ENCODE results near the gene TSPAN11.

TSPAN11 gene

GRCh38 chr12:30900351-30900750 lies 26.2 kb upstream of the TSPAN11 start:
- Histone ChIP-seq H3K4me1 (ENCODE audit: control extremely low read depth in 1 of 4, control insufficient read depth in 4 of 4, insufficient read depth in 4 of 4, low read length in 3 of 4) (no peaks in the 10 kb centered on the region), H3K4me3 (ENCODE audit: control insufficient read depth in 1 of 7, extremely low read depth in 1 of 7, insufficient read depth in 4 of 7, low read depth in 2 of 7, low read length in 6 of 7) (no peak overlapping the region), H3K27me3 (replicated peaks in 2 of 5; ENCODE audit: control insufficient read depth in 4 of 5, insufficient read depth in 5 of 5, low read length in 4 of 5) (no peaks in the 10 kb centered on the region), H3K9me3 (ENCODE audit: control extremely low read depth in 1 of 5, control insufficient read depth in 4 of 5, insufficient read depth in 2 of 5, low read depth in 1 of 5, low read length in 4 of 5) (no peaks in the 10 kb centered on the region), H3K36me3 (ENCODE audit: control insufficient read depth in 4 of 4, insufficient read depth in 4 of 4, low read length in 3 of 4) (no peaks in the 10 kb centered on the region), H3K27ac (ENCODE audit: insufficient read depth in 1 of 2, low read depth in 1 of 2, low read length in 2 of 2, poor library complexity in 1 of 2, severe bottlenecking in 2 of 2) (no peak overlapping the region)
- POLR2A ChIA-PET = no interaction called here
- CTCF ChIA-PET = interaction anchor here (1.2 kb wide), 1 partner anchor 67 kb away, joined by 3 read pairs; no protein-coding TSS in a partner anchor
- DNase-seq = no peak
- 100% methylated on average over 1 of the region's 1 CpG for WGBS (ENCODE audit: insufficient coverage)

GRCh38 chr12:30902001-30902400 lies 24.5 kb upstream of the TSPAN11 start:
- Histone ChIP-seq H3K9me3 (ENCODE audit: control extremely low read depth in 1 of 5, control insufficient read depth in 4 of 5, insufficient read depth in 2 of 5, low read depth in 1 of 5, low read length in 4 of 5) (no peaks in the 10 kb centered on the region), H3K27ac (ENCODE audit: insufficient read depth in 1 of 2, low read depth in 1 of 2, low read length in 2 of 2, poor library complexity in 1 of 2, severe bottlenecking in 2 of 2) (no peak overlapping the region), H3K27me3 (replicated peaks in 2 of 5; ENCODE audit: control insufficient read depth in 4 of 5, insufficient read depth in 5 of 5, low read length in 4 of 5) (no peaks in the 10 kb centered on the region), H3K4me3 (ENCODE audit: control insufficient read depth in 1 of 7, extremely low read depth in 1 of 7, insufficient read depth in 4 of 7, low read depth in 2 of 7, low read length in 6 of 7) (no peak overlapping the region), H3K4me1 (ENCODE audit: control extremely low read depth in 1 of 4, control insufficient read depth in 4 of 4, insufficient read depth in 4 of 4, low read length in 3 of 4) (no peaks in the 10 kb centered on the region), H3K36me3 (ENCODE audit: control insufficient read depth in 4 of 4, insufficient read depth in 4 of 4, low read length in 3 of 4) (no peaks in the 10 kb centered on the region)
- CTCF ChIA-PET = no interaction called here
- DNase-seq = no peak
- POLR2A ChIA-PET = no interaction called here
- 100% methylated on average over 1 of the region's 3 CpGs for WGBS (ENCODE audit: insufficient coverage)

- no peak overlapping the region for H3K4me3 ChIP-seq (ENCODE audit: control insufficient read depth in 1 of 7, extremely low read depth in 1 of 7, insufficient read depth in 4 of 7, low read depth in 2 of 7, low read length in 6 of 7)
- CTCF ChIA-PET = no interaction called here
Measured at GRCh38 chr12:30902596-30902995, 24.0 kb upstream of the TSPAN11 start.

GRCh38 chr12:30905463-30906009 lies 21.0 kb upstream of the TSPAN11 start:
- Histone ChIP-seq H3K9me3 (ENCODE audit: control extremely low read depth in 1 of 5, control insufficient read depth in 4 of 5, insufficient read depth in 2 of 5, low read depth in 1 of 5, low read length in 4 of 5) (peaks cover 0 to 3% (median 0%) of the 10 kb centered on the region in 5 experiments), H3K4me1 (ENCODE audit: control extremely low read depth in 1 of 4, control insufficient read depth in 4 of 4, insufficient read depth in 4 of 4, low read length in 3 of 4) (no peaks in the 10 kb centered on the region), H3K27ac (ENCODE audit: insufficient read depth in 1 of 2, low read depth in 1 of 2, low read length in 2 of 2, poor library complexity in 1 of 2, severe bottlenecking in 2 of 2) (no peak overlapping the region), H3K36me3 (ENCODE audit: control insufficient read depth in 4 of 4, insufficient read depth in 4 of 4, low read length in 3 of 4) (no peaks in the 10 kb centered on the region), H3K4me3 (ENCODE audit: control insufficient read depth in 1 of 7, extremely low read depth in 1 of 7, insufficient read depth in 4 of 7, low read depth in 2 of 7, low read length in 6 of 7) (no peak overlapping the region), H3K27me3 (replicated peaks in 2 of 5; ENCODE audit: control insufficient read depth in 4 of 5, insufficient read depth in 5 of 5, low read length in 4 of 5) (no peaks in the 10 kb centered on the region)
- ChIA-PET POLR2A (no interaction called here), CTCF (no interaction called here)
- DNase-seq = no peak
- WGBS (ENCODE audit: insufficient coverage) = 96% methylated on average over 6 of the region's 6 CpGs

More at GRCh38 chr12:30902596-30902995, 24.0 kb upstream of the TSPAN11 start:
- Histone ChIP-seq H3K4me1 (ENCODE audit: control extremely low read depth in 1 of 4, control insufficient read depth in 4 of 4, insufficient read depth in 4 of 4, low read length in 3 of 4) (no peaks in the 10 kb centered on the region), H3K36me3 (ENCODE audit: control insufficient read depth in 4 of 4, insufficient read depth in 4 of 4, low read length in 3 of 4) (no peaks in the 10 kb centered on the region), H3K27ac (ENCODE audit: insufficient read depth in 1 of 2, low read depth in 1 of 2, low read length in 2 of 2, poor library complexity in 1 of 2, severe bottlenecking in 2 of 2) (no peak overlapping the region), H3K9me3 (ENCODE audit: control extremely low read depth in 1 of 5, control insufficient read depth in 4 of 5, insufficient read depth in 2 of 5, low read depth in 1 of 5, low read length in 4 of 5) (no peaks in the 10 kb centered on the region), H3K27me3 (replicated peaks in 2 of 5; ENCODE audit: control insufficient read depth in 4 of 5, insufficient read depth in 5 of 5, low read length in 4 of 5) (no peaks in the 10 kb centered on the region)
- no CpG with 5 or more reads among the region's 4 CpGs for WGBS (ENCODE audit: insufficient coverage)
- POLR2A ChIA-PET = interaction anchor here (0.6 kb wide), 1 partner anchor 15 kb away, joined by 3 read pairs; no protein-coding TSS in a partner anchor
- DNase-seq = no peak

GRCh38 chr12:30908076-30908721 lies 18.3 kb upstream of the TSPAN11 start:
- Histone ChIP-seq H3K4me1 (ENCODE audit: control extremely low read depth in 1 of 4, control insufficient read depth in 4 of 4, insufficient read depth in 4 of 4, low read length in 3 of 4) (no peaks in the 10 kb centered on the region), H3K27me3 (replicated peaks in 2 of 5; ENCODE audit: control insufficient read depth in 4 of 5, insufficient read depth in 5 of 5, low read length in 4 of 5) (no peaks in the 10 kb centered on the region), H3K4me3 (ENCODE audit: control insufficient read depth in 1 of 7, extremely low read depth in 1 of 7, insufficient read depth in 4 of 7, low read depth in 2 of 7, low read length in 6 of 7) (no peak overlapping the region), H3K27ac (ENCODE audit: insufficient read depth in 1 of 2, low read depth in 1 of 2, low read length in 2 of 2, poor library complexity in 1 of 2, severe bottlenecking in 2 of 2) (no peak overlapping the region), H3K36me3 (ENCODE audit: control insufficient read depth in 4 of 4, insufficient read depth in 4 of 4, low read length in 3 of 4) (no peaks in the 10 kb centered on the region), H3K9me3 (ENCODE audit: control extremely low read depth in 1 of 5, control insufficient read depth in 4 of 5, insufficient read depth in 2 of 5, low read depth in 1 of 5, low read length in 4 of 5) (peaks cover 0 to 3% (median 0%) of the 10 kb centered on the region in 5 experiments)
- DNase-seq = no peak
- ChIA-PET CTCF (no interaction called here), POLR2A (no interaction called here)
- no CpG with 5 or more reads among the region's 4 CpGs for WGBS (ENCODE audit: insufficient coverage)

GRCh38 chr12:30908722-30909348 lies 17.7 kb upstream of the TSPAN11 start:
- WGBS (ENCODE audit: insufficient coverage) = 93% methylated on average over 2 of the region's 3 CpGs
- Histone ChIP-seq H3K27ac (ENCODE audit: insufficient read depth in 1 of 2, low read depth in 1 of 2, low read length in 2 of 2, poor library complexity in 1 of 2, severe bottlenecking in 2 of 2) (no peak overlapping the region), H3K9me3 (ENCODE audit: control extremely low read depth in 1 of 5, control insufficient read depth in 4 of 5, insufficient read depth in 2 of 5, low read depth in 1 of 5, low read length in 4 of 5) (peaks cover 0 to 3% (median 0%) of the 10 kb centered on the region in 5 experiments), H3K27me3 (replicated peaks in 2 of 5; ENCODE audit: control insufficient read depth in 4 of 5, insufficient read depth in 5 of 5, low read length in 4 of 5) (no peaks in the 10 kb centered on the region), H3K36me3 (ENCODE audit: control insufficient read depth in 4 of 4, insufficient read depth in 4 of 4, low read length in 3 of 4) (no peaks in the 10 kb centered on the region), H3K4me1 (ENCODE audit: control extremely low read depth in 1 of 4, control insufficient read depth in 4 of 4, insufficient read depth in 4 of 4, low read length in 3 of 4) (no peaks in the 10 kb centered on the region), H3K4me3 (ENCODE audit: control insufficient read depth in 1 of 7, extremely low read depth in 1 of 7, insufficient read depth in 4 of 7, low read depth in 2 of 7, low read length in 6 of 7) (no peak overlapping the region)
- CTCF ChIA-PET = no interaction called here
- DNase-seq = no peak
- POLR2A ChIA-PET = no interaction called here

GRCh38 chr12:30909349-30910037 lies 17.1 kb upstream of the TSPAN11 start:
- POLR2A ChIA-PET = no interaction called here
- no peak overlapping the region for H3K4me3 ChIP-seq (ENCODE audit: control insufficient read depth in 1 of 7, extremely low read depth in 1 of 7, insufficient read depth in 4 of 7, low read depth in 2 of 7, low read length in 6 of 7)
- H3K27me3 ChIP-seq (replicated peaks in 2 of 5; ENCODE audit: control insufficient read depth in 4 of 5, insufficient read depth in 5 of 5, low read length in 4 of 5) = no peaks in the 10 kb centered on the region
- WGBS (ENCODE audit: insufficient coverage) = 94% methylated on average over 4 of the region's 5 CpGs
- H3K36me3 ChIP-seq (ENCODE audit: control insufficient read depth in 4 of 4, insufficient read depth in 4 of 4, low read length in 3 of 4) = no peaks in the 10 kb centered on the region
- H3K4me1 ChIP-seq (ENCODE audit: control extremely low read depth in 1 of 4, control insufficient read depth in 4 of 4, insufficient read depth in 4 of 4, low read length in 3 of 4) = no peaks in the 10 kb centered on the region
- H3K9me3 ChIP-seq (ENCODE audit: control extremely low read depth in 1 of 5, control insufficient read depth in 4 of 5, insufficient read depth in 2 of 5, low read depth in 1 of 5, low read length in 4 of 5) = peaks cover 0 to 3% (median 0%) of the 10 kb centered on the region in 5 experiments
- CTCF ChIA-PET = no interaction called here
- no peak for DNase-seq
- H3K27ac ChIP-seq (ENCODE audit: insufficient read depth in 1 of 2, low read depth in 1 of 2, low read length in 2 of 2, poor library complexity in 1 of 2, severe bottlenecking in 2 of 2) = no peak overlapping the region
